Neuronal stem cell (in vitro differentiated cells): ENCODE measurements around the gene RTP5.

Source experiments
- DNase-seq: peaks from one replicate; pipeline ENCODE4 v3.0.0-alpha.2; 2013; ENCODE audit warnings: low spot score
- H2AFZ ChIP-seq: one replicate; pipeline ENCODE4 v1.6.1; 2013; ENCODE audit warnings: mild to moderate bottlenecking, low read length, inconsistent platforms
- H2AK5ac ChIP-seq: 2 replicates; pipeline ENCODE4 v1.6.1; 2013; ENCODE audit warnings: low read depth, mild to moderate bottlenecking, inconsistent platforms, low read length, moderate library complexity, mixed read lengths
- H2BK120ac ChIP-seq: 2 replicates; pipeline ENCODE4 v1.6.1; 2013; ENCODE audit warnings: low read depth, mild to moderate bottlenecking, inconsistent platforms, low read length, moderate library complexity, mixed read lengths
- H2BK12ac ChIP-seq: one replicate; pipeline ENCODE4 v1.6.1; 2013; ENCODE audit warnings: low read length, inconsistent platforms
- H2BK15ac ChIP-seq: 2 replicates; pipeline ENCODE4 v1.6.1; 2013; ENCODE audit warnings: mild to moderate bottlenecking, low read length, inconsistent platforms, mixed read lengths
- H2BK5ac ChIP-seq: one replicate; pipeline ENCODE4 v1.6.1; 2013; ENCODE audit warnings: inconsistent platforms, mild to moderate bottlenecking, low read length, moderate library complexity
- H3K14ac ChIP-seq: one replicate; pipeline ENCODE4 v1.6.1; 2013; ENCODE audit warnings: low read length, inconsistent platforms
- H3K18ac ChIP-seq: 2 replicates; pipeline ENCODE4 v1.6.1; 2013; ENCODE audit warnings: low read length, inconsistent platforms
- H3K23ac ChIP-seq: 2 replicates; pipeline ENCODE4 v1.6.1; 2013; ENCODE audit warnings: low read depth, mild to moderate bottlenecking, mixed read lengths, low read length, inconsistent platforms; ENCODE audit not compliant: poor library complexity
- H3K27ac ChIP-seq: replicated peaks from 3 replicates; pipeline ENCODE4 v1.5.1; 2013; ENCODE audit warnings: low read length, inconsistent platforms
- H3K27me3 ChIP-seq, 3 experiments: 2 replicates each; pipeline ENCODE4 v1.6.1; 2013; ENCODE audit warnings: low read length in 3 of 3, mild to moderate bottlenecking in 2 of 3, inconsistent platforms in 1 of 3, low read depth in 1 of 3, mixed read lengths in 1 of 3, moderate library complexity in 1 of 3; ENCODE audit not compliant: control insufficient read depth in 3 of 3, insufficient read depth in 3 of 3
- H3K36me3 ChIP-seq, 2 donors: replicated peaks in 1 of 2; 2 replicates each; pipeline ENCODE4 v1.6.1; 2013; ENCODE audit warnings: low read length in 2 of 2; ENCODE audit not compliant: control insufficient read depth in 2 of 2, insufficient read depth in 2 of 2
- H3K4ac ChIP-seq: 2 replicates; pipeline ENCODE4 v1.6.1; 2013; ENCODE audit warnings: inconsistent platforms, mild to moderate bottlenecking, low read length, moderate library complexity
- H3K4me1 ChIP-seq, 2 donors: 1 replicate in 1 of 2; 2 replicates in 1 of 2; pipeline ENCODE4 v1.6.1; 2013; ENCODE audit warnings: low read length in 2 of 2, low read depth in 1 of 2; ENCODE audit not compliant: control insufficient read depth in 2 of 2, insufficient read depth in 1 of 2
- H3K4me2 ChIP-seq: one replicate; pipeline ENCODE4 v1.6.1; 2013; ENCODE audit warnings: mild to moderate bottlenecking, low read length, inconsistent platforms; ENCODE audit not compliant: insufficient read depth, poor library complexity, severe bottlenecking
- H3K4me3 ChIP-seq, 2 donors: 2 replicates each; pipeline ENCODE4 v1.5.1; 2013; ENCODE audit warnings: low read length in 2 of 2, mild to moderate bottlenecking in 2 of 2, inconsistent platforms in 1 of 2, moderate library complexity in 1 of 2
- H3K79me1 ChIP-seq: one replicate; pipeline ENCODE4 v1.6.1; 2013; ENCODE audit warnings: low read depth, mild to moderate bottlenecking, inconsistent platforms, low read length, moderate library complexity
- H3K9ac ChIP-seq: one replicate; pipeline ENCODE4 v1.6.1; 2013; ENCODE audit warnings: mild to moderate bottlenecking, low read depth, low read length, inconsistent platforms; ENCODE audit not compliant: poor library complexity
- H3K9me3 ChIP-seq, 2 donors: replicated peaks in 1 of 2; 2 replicates each; pipeline versions ENCODE3 to v1.6.1; 2013; ENCODE audit warnings: low read length in 2 of 2, mild to moderate bottlenecking in 2 of 2, inconsistent platforms in 1 of 2, low read depth in 1 of 2, mixed read lengths in 1 of 2, moderate library complexity in 1 of 2; ENCODE audit not compliant: control insufficient read depth in 2 of 2, insufficient read depth in 1 of 2
- H4K8ac ChIP-seq: one replicate; pipeline ENCODE4 v1.6.1; 2013; ENCODE audit warnings: low read depth, mild to moderate bottlenecking, inconsistent platforms, low read length, moderate library complexity
- H4K91ac ChIP-seq: one replicate; pipeline ENCODE4 v1.6.1; 2013; ENCODE audit warnings: low read length, low read depth, mild to moderate bottlenecking, inconsistent platforms; ENCODE audit not compliant: poor library complexity
- WGBS, 2 donors: extraction: QIAGEN DNeasy Blood & Tissue Kit; methylation state at CpG; one replicate each; pipeline ENCODE4 v1.1.7; 2013; ENCODE audit warnings: missing lambda C conversion rate in 2 of 2, mixed read lengths in 1 of 2; ENCODE audit not compliant: insufficient read length in 2 of 2, insufficient replicate concordance in 1 of 2; ENCODE audit errors: extremely low coverage in 2 of 2; 5-methylcytosine and 5-hydroxymethylcytosine counted together

RTP5 gene

GRCh38 chr2:241894056-241894641, 24.6 kb downstream of the RTP5 start:
- H2BK5ac ChIP-seq = no peak overlapping the region
- DNase-seq = no peak
- no peak overlapping the region for H3K27ac ChIP-seq

GRCh38 chr2:241894681-241895426, 25.3 kb downstream of the RTP5 start:
- H3K36me3 ChIP-seq = no peaks in the 10 kb centered on the region
- peak overlapping the region; percentile 20 for H3K23ac ChIP-seq
- H3K27me3 ChIP-seq = no peaks in the 10 kb centered on the region
- peaks cover 0 to 12% of the 10 kb centered on the region in 2 donors for H3K4me1 ChIP-seq
- H3K14ac ChIP-seq = peak overlapping the region; percentile 38
- H2AFZ ChIP-seq = no peak overlapping the region
- H2BK5ac ChIP-seq = peak overlapping the region; percentile 13
- WGBS, 2 donors = no CpG with 5 or more reads among the region's 28 CpGs
- H3K4me2 ChIP-seq = no peak overlapping the region
- peaks cover 1% of the 10 kb centered on the region for H3K79me1 ChIP-seq
- H3K9ac ChIP-seq = no peak overlapping the region
- H4K8ac ChIP-seq = no peak overlapping the region
- no peak overlapping the region for H4K91ac ChIP-seq
- H2AK5ac ChIP-seq = peak overlapping the region; percentile 46
- H2BK120ac ChIP-seq = no peak overlapping the region
- peak overlapping the region; percentile 67 for H2BK15ac ChIP-seq
- no peaks in the 10 kb centered on the region for H3K9me3 ChIP-seq
- no peak overlapping the region for H3K4ac ChIP-seq
- H3K18ac ChIP-seq = peak overlapping the region; percentile 28
- DNase-seq = no peak
- no peak overlapping the region for H3K27ac ChIP-seq
- peak overlapping the region; percentile 10 for H2BK12ac ChIP-seq
- H3K4me3 ChIP-seq = no peak overlapping the region

More at GRCh38 chr2:241894056-241894641, 24.6 kb downstream of the RTP5 start:
- H3K4me2 ChIP-seq = no peak overlapping the region
- WGBS, 2 donors = no CpG with 5 or more reads among the region's 23 CpGs
- H2BK12ac ChIP-seq = peak overlapping the region; percentile 50
- no peak overlapping the region for H4K8ac ChIP-seq
- no peak overlapping the region for H3K4me3 ChIP-seq
- no peaks in the 10 kb centered on the region for H3K27me3 ChIP-seq
- H3K9me3 ChIP-seq = no peaks in the 10 kb centered on the region
- H3K4ac ChIP-seq = no peak overlapping the region
- H3K79me1 ChIP-seq = peaks cover 1% of the 10 kb centered on the region
- peak overlapping the region; percentile 55 for H3K23ac ChIP-seq
- H3K9ac ChIP-seq = no peak overlapping the region
- no peak overlapping the region for H2AFZ ChIP-seq
- no peak overlapping the region for H4K91ac ChIP-seq
- H3K18ac ChIP-seq = peak overlapping the region; percentile 38
- no peaks in the 10 kb centered on the region for H3K36me3 ChIP-seq
- no peak overlapping the region for H3K14ac ChIP-seq
- no peak overlapping the region for H2BK120ac ChIP-seq
- peak overlapping the region; percentile 43 for H2BK15ac ChIP-seq
- H2AK5ac ChIP-seq = no peak overlapping the region
- H3K4me1 ChIP-seq = peaks cover 0 to 8% of the 10 kb centered on the region in 2 donors

GRCh38 chr2:241895427-241895711, 25.8 kb downstream of the RTP5 start:
- Histone ChIP-seq H3K4ac (no peak overlapping the region), H2BK12ac (no peak overlapping the region), H3K14ac (no peak overlapping the region), H3K4me3 (no peak overlapping the region), H3K27me3 (peaks cover 0 to 4% (median 0%) of the 10 kb centered on the region in 3 experiments), H3K4me1 (peaks cover 0 to 14% of the 10 kb centered on the region in 2 donors), H2AK5ac (no peak overlapping the region), H2BK120ac (no peak overlapping the region), H3K9ac (no peak overlapping the region), H3K4me2 (no peak overlapping the region), H3K9me3 (no peaks in the 10 kb centered on the region), H3K23ac (peak overlapping the region; percentile 80), H2AFZ (no peak overlapping the region), H2BK5ac (peak overlapping the region; percentile 13), H3K79me1 (peaks cover 1% of the 10 kb centered on the region), H3K27ac (no peak overlapping the region), H3K18ac (peak overlapping the region; percentile 17), H4K8ac (no peak overlapping the region), H4K91ac (no peak overlapping the region), H3K36me3 (no peaks in the 10 kb centered on the region), H2BK15ac (no peak overlapping the region)
- WGBS, 2 donors = no CpG with 5 or more reads among the region's 11 CpGs
- no peak for DNase-seq
